ENCODE data around the gene GPHA2.

GPHA2 gene

DNA sequence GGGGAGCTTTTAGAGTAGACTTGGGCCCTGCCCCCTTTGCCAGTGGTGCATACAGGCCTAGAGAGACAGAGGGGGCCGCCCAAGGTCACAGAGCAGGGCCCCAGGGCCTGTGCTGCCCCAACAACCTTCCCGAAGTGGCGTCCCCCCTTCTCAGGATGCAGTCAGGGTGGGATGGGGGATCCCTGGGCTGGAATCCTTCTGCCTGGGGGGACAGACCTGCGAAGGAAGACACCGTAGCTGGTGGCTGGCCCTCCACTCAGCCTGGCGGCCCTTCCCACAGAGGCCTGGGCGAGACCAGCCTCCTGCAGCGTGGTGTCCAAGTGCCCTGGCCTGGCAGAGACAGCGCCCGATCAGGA is 42.9 kb downstream of the GPHA2 start:
- in situ Hi-C loops (cut with MboI; ENCODE audit: low sequenced_read_pairs), result loop anchor here (5.0 kb wide), 1 partner anchor 46 kb away; no protein-coding TSS in a partner anchor

DNA sequence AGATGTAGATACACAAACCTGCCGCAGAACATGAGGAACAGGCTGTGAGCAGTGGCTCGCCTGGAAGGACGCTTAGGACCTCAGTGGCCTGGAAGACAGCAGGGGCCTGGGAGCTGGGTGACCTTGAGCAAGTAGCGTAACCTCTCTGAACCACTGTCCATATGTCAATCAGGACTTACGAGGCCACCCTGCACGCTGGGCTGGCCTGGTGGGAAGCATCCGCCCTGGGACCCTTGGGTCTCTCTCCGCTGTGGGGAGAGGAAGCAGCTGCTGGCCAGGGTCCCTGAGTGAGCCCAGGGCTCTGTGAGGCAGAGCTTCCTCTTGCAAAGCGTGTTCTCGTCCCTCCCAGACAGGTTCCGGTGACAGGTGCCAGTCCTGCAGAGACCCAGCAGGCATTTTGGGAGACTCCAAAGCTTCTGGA is 43.3 kb downstream of the GPHA2 start:
- in situ Hi-C loops (cut with MboI; ENCODE audit: low sequenced_read_pairs), result loop anchor here (5.0 kb wide), 1 partner anchor 45 kb away; no protein-coding TSS in a partner anchor

DNA sequence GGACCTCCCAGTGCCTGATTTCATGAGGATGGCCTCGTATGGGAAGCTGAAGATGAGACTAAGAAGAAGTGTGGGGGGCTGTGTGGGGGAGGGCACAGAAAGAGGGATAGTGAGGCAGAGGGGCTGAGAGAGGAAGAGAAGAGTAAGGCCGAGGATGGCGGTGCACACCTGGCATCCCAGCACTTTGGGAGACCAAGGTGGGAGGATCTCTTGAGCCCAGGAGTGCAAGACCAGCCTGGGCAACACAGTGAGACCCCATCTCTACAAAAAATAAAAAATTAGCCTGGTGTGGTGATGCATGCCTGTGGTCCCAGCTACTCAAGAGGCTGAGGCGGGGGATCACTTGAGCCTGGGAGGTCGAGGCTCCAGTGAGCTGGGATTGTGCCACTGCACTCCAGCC is 43.8 kb downstream of the GPHA2 start:
- in situ Hi-C loops (cut with MboI; ENCODE audit: low sequenced_read_pairs), result loop anchor here (5.0 kb wide), 1 partner anchor 45 kb away; no protein-coding TSS in a partner anchor

DNA sequence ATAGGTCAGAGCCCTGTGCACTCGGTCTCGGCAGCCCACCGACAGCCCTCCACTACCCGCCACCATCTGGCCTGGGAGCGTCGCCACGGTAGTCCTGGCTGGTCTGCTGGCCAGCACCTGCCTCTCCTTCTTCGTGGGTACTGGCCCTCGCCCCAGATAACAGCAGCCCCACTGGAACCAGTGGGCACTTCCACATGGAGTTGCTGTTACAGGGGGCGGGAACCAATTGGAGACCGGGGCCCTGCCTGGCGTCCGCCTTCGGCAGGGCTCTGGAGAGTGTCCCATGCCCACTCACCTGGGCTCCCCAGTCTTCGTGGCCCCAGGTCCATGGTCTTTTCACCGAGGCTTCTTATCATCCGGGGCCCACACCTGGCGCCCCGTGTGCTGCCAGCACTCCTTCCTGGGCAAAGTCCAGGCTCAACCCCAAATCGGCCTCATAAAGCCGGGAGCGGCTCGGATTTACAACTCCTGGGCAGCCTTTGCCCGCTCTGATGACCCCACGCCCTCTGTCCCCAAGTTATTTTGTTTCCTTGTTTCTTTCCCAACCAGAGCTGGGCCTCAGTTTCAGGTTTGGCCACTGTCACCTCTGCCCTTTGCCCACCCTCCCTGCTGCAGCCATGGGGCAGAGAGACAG is 44.4 kb downstream of the GPHA2 start:
- in situ Hi-C loops (cut with MboI; ENCODE audit: low sequenced_read_pairs), result loop anchor here (5.0 kb wide), 1 partner anchor 44 kb away; no protein-coding TSS in a partner anchor

DNA sequence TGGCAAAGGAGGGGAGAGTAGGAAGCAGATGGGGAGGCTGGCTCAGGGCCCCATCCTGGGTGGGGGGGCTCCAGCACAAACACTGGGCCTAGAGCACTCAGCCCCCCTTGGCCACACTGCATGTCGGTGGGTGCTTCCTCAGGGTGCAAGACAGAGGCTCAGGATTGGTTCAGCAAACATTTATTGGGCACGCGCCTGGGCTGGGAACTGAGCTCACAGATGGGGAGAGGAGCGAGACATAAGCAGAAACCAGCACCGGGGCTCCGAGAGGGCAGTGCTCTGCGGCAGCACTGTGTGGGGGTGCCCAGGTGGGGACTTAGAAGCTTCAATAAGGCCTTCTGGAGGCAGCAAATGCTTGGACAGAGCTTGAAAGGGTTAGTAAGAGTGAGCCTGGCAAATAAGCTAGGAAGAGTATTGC is 45.2 kb downstream of the GPHA2 start:
- in situ Hi-C loops (cut with MboI; ENCODE audit: low sequenced_read_pairs), result loop anchor here (5.0 kb wide), 1 partner anchor 43 kb away; no protein-coding TSS in a partner anchor

DNA sequence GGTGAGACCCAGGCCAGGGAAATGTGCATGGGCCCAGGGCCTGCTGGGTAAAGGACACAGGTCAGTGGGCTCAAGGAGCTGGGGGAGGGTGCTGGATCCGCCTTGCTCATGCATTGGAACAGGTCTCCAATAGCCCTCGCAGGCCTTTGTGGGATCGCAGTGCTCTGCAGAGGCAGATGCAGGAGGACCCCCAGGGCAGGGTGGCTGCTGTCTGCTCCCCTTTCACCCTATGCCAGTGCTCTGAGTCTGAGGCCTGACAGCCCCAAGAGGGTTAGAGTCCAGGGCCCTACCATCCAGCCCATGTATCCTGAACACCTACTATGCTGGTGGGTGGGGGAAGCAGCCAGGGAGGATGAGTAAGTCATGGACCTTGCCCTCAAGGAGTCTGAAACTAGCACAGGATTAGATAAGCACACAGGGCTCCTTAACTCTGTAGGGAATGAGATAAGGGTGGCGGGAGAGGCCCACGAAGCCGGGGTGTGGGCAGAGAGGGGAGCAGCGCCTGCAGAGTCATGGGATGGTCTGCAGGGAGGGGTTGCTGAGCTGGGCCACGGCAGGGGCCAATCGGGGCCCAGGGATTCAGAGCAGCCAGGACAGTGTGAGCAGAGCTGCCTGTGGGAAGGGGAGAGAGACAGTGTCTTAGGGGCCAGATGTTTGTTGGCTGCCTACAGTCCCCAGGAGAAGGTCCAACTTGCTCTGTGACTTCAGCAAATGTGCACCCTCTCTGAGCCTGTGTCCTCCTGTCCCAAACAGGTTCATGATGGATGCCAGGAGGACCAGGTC is 46.8 kb downstream of the GPHA2 start:
- in situ Hi-C loops (cut with MboI; ENCODE audit: low sequenced_read_pairs), result no loop called here

DNA sequence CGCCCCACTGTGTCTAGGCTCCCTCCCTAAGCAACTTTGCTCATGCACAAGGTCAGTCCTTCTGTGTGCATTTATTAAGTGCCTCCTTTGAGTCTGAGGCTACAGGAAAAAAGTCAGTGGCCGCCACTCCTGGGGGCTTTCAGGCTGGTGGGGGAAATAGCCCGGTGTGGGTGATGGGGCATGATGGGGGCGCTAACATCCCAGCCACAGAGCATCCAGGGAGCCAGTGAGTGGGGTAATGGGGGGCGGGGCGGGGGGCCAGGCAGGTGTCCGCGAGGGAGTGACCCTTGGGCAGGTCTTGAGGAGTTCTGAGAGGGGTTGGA is 47.3 kb downstream of the GPHA2 start:
- in situ Hi-C loops (cut with MboI; ENCODE audit: low sequenced_read_pairs), result no loop called here

DNA sequence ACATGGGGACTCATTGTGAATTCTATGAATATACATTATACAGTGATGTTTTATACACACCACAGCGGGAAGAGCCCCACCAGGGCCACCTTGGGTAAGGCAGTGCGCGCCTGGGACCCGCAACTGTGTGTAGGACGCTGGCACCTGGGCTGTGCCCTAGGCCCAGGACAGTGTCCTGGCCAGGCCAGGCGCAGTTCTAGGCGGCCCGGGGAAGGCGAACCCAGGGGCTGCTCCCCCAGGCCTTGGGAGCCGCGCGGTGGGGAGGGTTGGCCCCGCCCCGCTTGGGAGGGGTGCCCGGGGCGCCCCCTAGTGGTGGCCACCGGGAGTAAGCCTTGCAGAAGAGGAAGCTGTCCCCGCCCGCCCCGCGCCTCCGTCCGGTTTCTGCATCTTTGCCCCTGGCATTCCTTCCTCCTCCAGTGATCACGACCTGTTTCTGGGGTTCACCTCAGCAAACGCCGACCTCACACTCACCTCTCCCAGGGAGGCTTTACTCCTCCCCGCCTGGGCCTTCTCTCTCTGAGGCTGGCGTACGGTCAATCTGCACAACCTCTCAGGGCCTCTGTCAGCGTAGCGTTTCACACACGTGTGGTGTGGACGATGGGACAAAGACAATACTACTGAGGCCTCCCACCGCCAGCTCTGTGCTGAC is 47.8 kb downstream of the GPHA2 start:
- in situ Hi-C loops (cut with MboI; ENCODE audit: low sequenced_read_pairs), result no loop called here

DNA sequence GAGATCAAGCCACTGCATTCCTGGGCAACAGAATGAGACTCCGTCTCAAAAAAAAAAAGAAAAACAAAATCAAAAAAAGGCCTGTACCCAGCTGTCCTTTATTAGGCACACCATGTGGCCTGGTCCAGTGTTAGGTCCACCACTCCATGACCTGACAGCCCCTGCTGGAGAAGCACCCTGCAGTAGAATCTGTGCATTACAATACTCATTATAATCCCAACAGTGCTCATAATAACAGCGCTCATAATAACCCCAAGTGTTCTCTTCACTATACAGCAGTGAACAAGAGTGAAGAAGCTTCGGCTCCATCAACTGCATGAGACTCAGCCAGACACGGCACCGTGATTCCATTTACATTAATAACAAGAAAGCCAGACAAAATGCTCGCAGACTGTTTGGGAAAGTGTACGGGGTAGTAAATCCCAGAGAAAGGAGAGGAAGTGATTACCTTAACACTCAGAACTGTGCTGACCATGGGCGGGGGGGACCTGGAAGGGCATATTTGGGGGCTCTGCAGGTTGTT is 48.4 kb downstream of the GPHA2 start:
- in situ Hi-C loops (cut with MboI; ENCODE audit: low sequenced_read_pairs), result no loop called here

DNA sequence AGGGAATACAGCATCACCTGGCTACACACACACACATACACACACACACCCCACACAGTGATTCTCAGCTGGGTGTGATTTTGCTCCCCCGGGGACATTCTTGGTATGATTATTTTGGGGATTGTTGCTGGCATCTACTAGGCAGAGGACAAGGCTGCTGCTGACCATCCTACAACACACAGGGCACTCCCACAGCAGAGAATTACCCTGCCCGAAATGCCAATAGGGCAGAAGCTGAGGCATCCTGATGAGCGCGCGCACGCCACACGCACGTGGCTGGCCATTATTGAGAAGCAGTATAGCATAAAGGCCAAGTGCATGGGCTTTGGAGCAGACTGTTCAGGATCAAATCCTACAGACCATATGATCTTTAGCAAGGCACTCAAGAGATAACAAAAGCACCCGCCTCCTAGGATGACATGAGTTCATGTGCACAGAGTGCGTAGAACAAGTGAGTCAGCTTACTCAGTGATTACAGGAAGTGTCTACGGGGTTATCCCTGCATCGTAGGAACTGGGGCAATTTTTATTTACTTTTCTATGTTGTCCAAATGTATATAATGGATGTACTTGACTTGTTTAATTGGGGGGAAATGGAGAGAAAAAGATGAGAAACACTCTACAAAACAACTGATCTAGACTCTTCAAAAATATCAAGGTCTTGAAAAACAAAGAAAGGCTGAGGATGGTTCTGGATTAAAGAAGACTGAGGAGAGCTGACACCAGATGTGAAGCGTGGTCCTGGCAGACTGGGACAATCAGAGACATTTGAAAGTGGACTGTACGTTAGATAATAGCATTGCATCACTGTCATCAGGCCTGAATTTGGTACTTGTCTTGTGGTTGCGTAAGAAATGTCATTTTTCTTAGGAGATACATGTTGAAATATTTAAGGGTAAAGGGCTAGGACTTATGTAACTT is 50.1 kb downstream of the GPHA2 start:
- in situ Hi-C loops (cut with MboI; ENCODE audit: low sequenced_read_pairs), result no loop called here
